WTC11 (cell line): ENCODE measurements around the gene NXPE3. TPM values are rescaled to one million over a fixed set of nuclear protein-coding genes. Genes with fewer than 3 reads are reported as not detected.

Experiments used
- ATAC-seq: fragments of 200-7000 bp; cut with Tn5 transposase; 2 replicates; pipeline ENCODE4 v1.10.0; 2021; ENCODE audit warnings: mild to moderate bottlenecking, moderate library complexity
- CTCF ChIA-PET: fragments of 300-600 bp; sonication (Branson Sonifier 250); formaldehyde crosslinking; loops from one replicate; lab custom pipeline; 2021; ENCODE audit warnings: antibody characterized with exemption; lab: Charles Lee
- POLR2A ChIA-PET: fragments of 350-600 bp; sonication (Branson Sonifier 250); formaldehyde crosslinking; loops from one replicate; lab custom pipeline; 2021; ENCODE audit warnings: antibody characterized with exemption; lab: Charles Lee
- DNase-seq: peaks from one replicate; pipeline ENCODE4 v3.0.0; 2021; ENCODE audit warnings: low spot score
- H3K27ac Mint-ChIP-seq: 2 replicates; pipeline ENCODE4 v1.8.0; 2021; ENCODE audit warnings: mixed read lengths
- H3K27me3 Mint-ChIP-seq: 2 replicates; pipeline ENCODE4 v1.8.0; 2021; ENCODE audit warnings: low read depth, mild to moderate bottlenecking, moderate library complexity, mixed read lengths
- H3K36me3 Mint-ChIP-seq: 2 replicates; pipeline ENCODE4 v1.8.0; 2021; ENCODE audit warnings: mixed read lengths
- H3K4me1 Mint-ChIP-seq: 2 replicates; pipeline ENCODE4 v1.8.0; 2022; ENCODE audit warnings: mixed read lengths
- H3K4me3 Mint-ChIP-seq: 2 replicates; pipeline ENCODE4 v1.8.0; 2021; ENCODE audit warnings: mild to moderate bottlenecking, moderate library complexity, mixed read lengths
- H3K9me3 Mint-ChIP-seq: 2 replicates; pipeline ENCODE4 v1.8.0; 2021; ENCODE audit warnings: mixed read lengths
- ATF1 ChIP-seq: sonication (generic); formaldehyde crosslinking; IDR thresholded peaks from 2 replicates; pipeline ENCODE4 v1.8.1; 2023; ENCODE audit warnings: mild to moderate bottlenecking, moderate library complexity, missing genetic modification reagents
- ATF2 ChIP-seq: sonication (generic); formaldehyde crosslinking; IDR thresholded peaks from 2 replicates; pipeline ENCODE4 v1.8.1; 2022; ENCODE audit warnings: low read depth, missing genetic modification reagents, borderline replicate concordance
- ATF6 ChIP-seq: sonication (generic); formaldehyde crosslinking; IDR thresholded peaks from 2 replicates; pipeline ENCODE4 v1.8.1; 2023; ENCODE audit warnings: mild to moderate bottlenecking, missing genetic modification reagents
- CTCF ChIP-seq: fragments of 200-600 bp; IDR thresholded peaks from 2 replicates; pipeline ENCODE4 v1.8.0; 2022; ENCODE audit warnings: antibody characterized with exemption
- E2F5 ChIP-seq: sonication (generic); formaldehyde crosslinking; IDR thresholded peaks from 2 replicates; pipeline ENCODE4 v1.8.1; 2022; ENCODE audit warnings: mild to moderate bottlenecking, moderate library complexity, missing genetic modification reagents
- ELF4 ChIP-seq: sonication (generic); formaldehyde crosslinking; IDR thresholded peaks from 2 replicates; pipeline ENCODE4 v1.8.1; 2022; ENCODE audit warnings: low read depth, mild to moderate bottlenecking, moderate library complexity, missing genetic modification reagents
- EMX1 ChIP-seq: fragments of 250-450 bp; sonication (Bioruptor Pico); IDR thresholded peaks from 2 replicates; pipeline ENCODE4 v1.8.0; 2021; ENCODE audit warnings: mild to moderate bottlenecking
- GABPB1 ChIP-seq: sonication (generic); formaldehyde crosslinking; IDR thresholded peaks from 2 replicates; pipeline ENCODE4 v1.8.1; 2023; ENCODE audit warnings: mild to moderate bottlenecking, missing genetic modification reagents
- NFYB ChIP-seq: sonication (generic); formaldehyde crosslinking; conservative IDR thresholded peaks from 2 replicates; pipeline ENCODE4 v1.8.0; 2022; ENCODE audit warnings: low read depth, missing genetic modification reagents
- PRDM15 ChIP-seq: sonication (generic); formaldehyde crosslinking; IDR thresholded peaks from 2 replicates; pipeline ENCODE4 v1.8.0; 2022; ENCODE audit warnings: missing genetic modification reagents
- RELA ChIP-seq: sonication (generic); formaldehyde crosslinking; IDR thresholded peaks from 2 replicates; pipeline ENCODE4 v1.8.1; 2022; ENCODE audit warnings: missing genetic modification reagents, mild to moderate bottlenecking, borderline replicate concordance
- RORB ChIP-seq: fragments of 250-450 bp; sonication (Bioruptor Pico); IDR thresholded peaks from 2 replicates; pipeline ENCODE4 v1.9.0; 2021; ENCODE audit warnings: mild to moderate bottlenecking
- ZNF232 ChIP-seq: sonication (generic); formaldehyde crosslinking; IDR thresholded peaks from 2 replicates; pipeline ENCODE4 v1.8.0; 2022; ENCODE audit warnings: mild to moderate bottlenecking, missing genetic modification reagents
- ZNF532 ChIP-seq: fragments of 250-450 bp; sonication (Bioruptor Pico); IDR thresholded peaks from 2 replicates; pipeline ENCODE4 v1.9.0; 2021; ENCODE audit warnings: mild to moderate bottlenecking, borderline replicate concordance
- total RNA-seq: library from RNA; stranded (reverse); gene quantifications from 3 replicates; pipeline ENCODE4 v1.2.3, GENCODE V29; 2021
- TF ChIP-seq, protein P1 (sequence below): fragments of 250-450 bp; sonication (Bioruptor Pico); IDR thresholded peaks from 2 replicates; pipeline ENCODE4 v1.9.0; 2021; ENCODE audit warnings: mild to moderate bottlenecking
- TF ChIP-seq, protein P2 (sequence below): fragments of 250-450 bp; sonication (Bioruptor Pico); IDR thresholded peaks from 2 replicates; pipeline ENCODE4 v1.8.0; 2021; ENCODE audit warnings: mild to moderate bottlenecking

NXPE3 gene
- total RNA-seq, 1 experiment from 2014 or later = 13.9 TPM

GRCh38 chr3:101867996-101868395 is 89.0 kb downstream of the NXPE3 start:
- ChIA-PET POLR2A (interaction anchor here (1.2 kb wide), 1 partner anchor 18 kb away, joined by 3 read pairs; no protein-coding TSS in a partner anchor), CTCF (interaction anchor here (0.6 to 1.0 kb wide), 3 partner anchors 70 to 361 kb away, joined by 3 to 6 read pairs (median 3); no protein-coding TSS in a partner anchor)
- Mint-ChIP-seq H3K4me1 (peaks cover 4% of the 10 kb centered on the region), H3K27me3 (no peaks in the 10 kb centered on the region), H3K36me3 (no peaks in the 10 kb centered on the region), H3K9me3 (no peaks in the 10 kb centered on the region), H3K27ac (no peak overlapping the region), H3K4me3 (no peak overlapping the region)
- ATAC-seq (no peak), DNase-seq (no peak)
- no peak for TF ChIP-seq ATF2
- no peak for TF ChIP-seq PRDM15 (CRISPR knock-in tag)
- TF ChIP-seq ZNF532 (CRISPR knock-in tag) = no peak
- TF ChIP-seq EMX1 = no peak
- no peak for TF ChIP-seq NFYB
- TF ChIP-seq ELF4 (CRISPR knock-in tag) = no peak
- no peak for TF ChIP-seq E2F5 (CRISPR knock-in tag)
- TF ChIP-seq ZNF232 (CRISPR knock-in tag) = no peak

DNA sequence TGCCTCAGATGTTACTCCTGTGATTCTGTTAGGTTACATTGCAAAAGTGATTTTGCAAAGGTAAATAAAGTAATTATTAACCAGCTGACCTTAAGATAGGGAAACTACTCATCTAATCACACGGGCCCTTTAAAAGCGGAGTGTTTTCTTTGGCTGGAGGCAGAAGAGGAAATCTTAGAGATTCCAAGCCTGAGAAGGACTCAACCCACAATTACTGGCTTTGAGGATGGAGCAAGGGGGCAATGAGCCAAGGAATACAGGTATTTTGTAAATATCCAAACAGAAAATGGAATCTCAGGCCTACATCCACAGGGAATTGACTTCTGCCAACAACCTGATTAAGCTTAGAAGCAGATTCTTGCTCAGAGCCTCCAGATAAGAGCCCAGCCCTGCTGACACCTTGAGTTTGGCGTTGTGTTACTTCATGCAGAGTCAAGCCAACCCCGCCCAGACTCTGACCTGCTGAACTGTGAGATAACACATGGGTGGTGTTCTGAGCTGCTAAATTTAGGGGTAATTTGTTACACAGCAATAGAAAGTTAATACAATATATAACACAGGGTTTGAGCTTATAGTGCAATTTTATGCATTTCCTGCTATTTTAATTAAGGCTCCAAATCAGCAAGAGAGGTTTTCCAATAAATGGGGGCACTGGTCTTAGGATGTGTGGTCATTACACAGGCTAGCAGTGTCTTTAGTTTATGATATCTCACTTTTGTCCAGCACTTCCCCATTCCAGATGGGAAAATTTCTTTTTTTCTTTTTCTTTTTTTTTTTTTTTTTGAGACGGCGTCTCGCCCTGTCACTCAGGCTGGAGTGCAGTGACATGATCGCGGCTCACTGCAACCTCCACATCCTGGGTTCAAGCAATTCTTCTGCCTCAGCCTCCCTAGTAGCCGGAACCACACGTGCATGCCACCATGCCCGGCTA is 89.8 kb downstream of the NXPE3 start:
- Mint-ChIP-seq H3K27ac (no peak overlapping the region), H3K9me3 (no peaks in the 10 kb centered on the region), H3K36me3 (no peaks in the 10 kb centered on the region), H3K27me3 (no peaks in the 10 kb centered on the region), H3K4me3 (no peak overlapping the region), H3K4me1 (peaks cover 4% of the 10 kb centered on the region)
- POLR2A ChIA-PET = interaction anchor here (1.2 kb wide), 1 partner anchor 19 kb away, joined by 3 read pairs; no protein-coding TSS in a partner anchor
- CTCF ChIA-PET = interaction anchor here (0.6 kb wide), 2 partner anchors 70 to 216 kb away, joined by 3 read pairs; no protein-coding TSS in a partner anchor
- ATAC-seq (no peak), DNase-seq (no peak)
- TF ChIP-seq ATF6 (CRISPR knock-in tag) = no peak
- no peak for TF ChIP-seq RELA (CRISPR knock-in tag)
- TF ChIP-seq, protein P1, sequence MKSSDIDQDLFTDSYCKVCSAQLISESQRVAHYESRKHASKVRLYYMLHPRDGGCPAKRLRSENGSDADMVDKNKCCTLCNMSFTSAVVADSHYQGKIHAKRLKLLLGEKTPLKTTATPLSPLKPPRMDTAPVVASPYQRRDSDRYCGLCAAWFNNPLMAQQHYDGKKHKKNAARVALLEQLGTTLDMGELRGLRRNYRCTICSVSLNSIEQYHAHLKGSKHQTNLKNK (CRISPR knock-in tag) = no peak
- TF ChIP-seq, protein P2, sequence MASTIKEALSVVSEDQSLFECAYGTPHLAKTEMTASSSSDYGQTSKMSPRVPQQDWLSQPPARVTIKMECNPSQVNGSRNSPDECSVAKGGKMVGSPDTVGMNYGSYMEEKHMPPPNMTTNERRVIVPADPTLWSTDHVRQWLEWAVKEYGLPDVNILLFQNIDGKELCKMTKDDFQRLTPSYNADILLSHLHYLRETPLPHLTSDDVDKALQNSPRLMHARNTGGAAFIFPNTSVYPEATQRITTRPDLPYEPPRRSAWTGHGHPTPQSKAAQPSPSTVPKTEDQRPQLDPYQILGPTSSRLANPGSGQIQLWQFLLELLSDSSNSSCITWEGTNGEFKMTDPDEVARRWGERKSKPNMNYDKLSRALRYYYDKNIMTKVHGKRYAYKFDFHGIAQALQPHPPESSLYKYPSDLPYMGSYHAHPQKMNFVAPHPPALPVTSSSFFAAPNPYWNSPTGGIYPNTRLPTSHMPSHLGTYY (CRISPR knock-in tag) = no peak
- no peak for TF ChIP-seq ATF1 (CRISPR knock-in tag)
- no peak for TF ChIP-seq GABPB1 (CRISPR knock-in tag)
- TF ChIP-seq CTCF = no peak
- TF ChIP-seq ZNF232 (CRISPR knock-in tag) = no peak
- no peak for TF ChIP-seq RORB (CRISPR knock-in tag)
